NCI-H2196 (cell line): Measurements from ENCODE around the gene AGAP1.

ENCODE experiments used
- DNase-seq: peaks from one replicate; lab custom pipeline; 2025; ENCODE audit not compliant: unreplicated experiment; lab: John Stamatoyannopoulos, UW

Gene AGAP1

DNA sequence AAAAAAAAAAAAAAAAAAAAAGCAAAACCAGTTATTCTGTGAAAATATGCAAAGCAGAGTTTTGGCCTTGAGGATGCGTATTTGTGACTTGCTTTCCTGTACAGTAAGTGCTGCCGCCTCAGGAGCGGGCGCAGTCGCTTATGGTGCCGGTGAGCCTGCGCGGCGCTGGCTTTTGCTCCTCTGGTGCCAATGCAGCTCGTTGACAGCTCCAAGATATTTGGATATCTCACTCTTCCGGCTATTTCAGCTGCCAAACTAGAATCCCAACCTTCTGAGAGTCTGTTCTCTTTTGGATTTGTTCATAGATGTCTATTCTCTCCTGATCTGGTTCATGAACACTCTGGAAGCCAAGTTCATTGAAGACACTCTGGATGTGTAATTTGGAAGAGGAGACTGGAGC, 184.1 kb downstream of the AGAP1 start:
- no peak for DNase-seq

DNA sequence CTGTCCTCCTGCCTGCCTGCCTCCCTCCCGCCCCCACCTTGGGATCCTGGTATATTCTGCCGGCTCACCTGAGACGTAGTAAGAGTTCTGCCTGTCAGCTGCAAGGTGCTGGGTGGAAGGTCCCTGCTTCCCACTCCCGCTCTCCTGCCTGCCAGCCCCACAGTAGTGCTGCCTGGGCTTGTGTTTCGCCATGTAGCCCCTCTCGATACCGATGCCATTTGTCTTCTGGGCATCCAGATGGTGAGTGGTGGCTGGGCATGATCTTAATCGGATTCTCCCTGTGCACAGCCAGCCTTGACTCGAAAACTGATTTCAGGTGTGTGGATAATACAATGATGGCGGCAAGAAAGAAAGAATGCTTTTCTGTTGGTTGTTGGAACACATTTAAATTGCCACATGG, 184.9 kb downstream of the AGAP1 start:
- no peak for DNase-seq

DNA sequence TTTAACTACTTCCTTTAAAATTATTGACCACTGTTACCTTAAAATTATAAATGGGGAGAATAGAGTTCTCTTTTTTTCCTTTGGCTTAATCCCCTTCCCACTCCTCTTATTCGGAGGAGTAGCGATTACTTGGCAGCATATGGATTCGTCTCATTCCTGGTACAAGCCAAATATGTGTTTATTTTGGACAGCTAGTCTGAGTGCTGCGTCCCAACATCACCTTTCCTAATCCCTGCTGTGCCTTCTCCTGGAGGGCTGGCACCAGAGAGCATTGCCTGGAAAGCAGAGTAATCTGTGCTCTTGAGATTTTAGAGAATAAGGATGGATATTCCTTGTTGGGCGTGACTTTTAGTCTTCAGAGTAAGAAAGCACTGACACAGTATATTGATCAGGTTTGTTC, 185.6 kb downstream of the AGAP1 start:
- no peak for DNase-seq

DNA sequence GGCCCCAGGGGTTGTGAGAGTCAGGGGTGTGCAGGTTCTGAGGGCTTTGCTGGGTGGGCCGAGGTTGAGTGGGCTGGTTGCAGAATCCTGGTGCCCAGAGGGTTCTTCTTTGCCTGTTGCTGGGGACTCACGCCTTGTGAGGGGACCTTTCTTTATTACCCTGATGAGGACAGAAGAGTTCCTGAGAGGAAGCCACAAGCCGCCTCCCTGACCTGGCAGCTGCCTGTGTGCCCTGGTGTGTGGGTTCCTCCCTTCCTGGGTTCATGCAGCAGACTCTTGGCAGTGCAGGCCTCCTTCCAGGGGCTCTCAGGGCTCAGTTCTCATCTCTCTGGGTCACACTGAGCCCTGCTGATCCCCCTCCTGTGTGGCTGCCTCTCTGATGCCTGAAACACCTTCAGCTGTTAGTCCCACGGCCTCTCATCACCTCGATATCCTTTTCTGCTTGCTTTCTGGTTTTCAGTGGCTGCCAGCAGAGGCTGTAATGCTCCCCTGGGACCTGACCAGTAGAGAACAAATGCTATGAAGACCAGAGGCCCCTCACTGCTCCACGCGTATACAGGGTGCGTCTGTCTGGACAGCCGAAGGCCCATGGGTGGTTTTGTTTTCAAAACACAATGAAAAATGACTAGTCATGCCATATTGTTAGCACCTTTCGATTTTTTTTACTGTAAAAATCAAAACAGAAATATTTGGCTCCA, 191.3 kb downstream of the AGAP1 start:
- DNase-seq, result no peak

DNA sequence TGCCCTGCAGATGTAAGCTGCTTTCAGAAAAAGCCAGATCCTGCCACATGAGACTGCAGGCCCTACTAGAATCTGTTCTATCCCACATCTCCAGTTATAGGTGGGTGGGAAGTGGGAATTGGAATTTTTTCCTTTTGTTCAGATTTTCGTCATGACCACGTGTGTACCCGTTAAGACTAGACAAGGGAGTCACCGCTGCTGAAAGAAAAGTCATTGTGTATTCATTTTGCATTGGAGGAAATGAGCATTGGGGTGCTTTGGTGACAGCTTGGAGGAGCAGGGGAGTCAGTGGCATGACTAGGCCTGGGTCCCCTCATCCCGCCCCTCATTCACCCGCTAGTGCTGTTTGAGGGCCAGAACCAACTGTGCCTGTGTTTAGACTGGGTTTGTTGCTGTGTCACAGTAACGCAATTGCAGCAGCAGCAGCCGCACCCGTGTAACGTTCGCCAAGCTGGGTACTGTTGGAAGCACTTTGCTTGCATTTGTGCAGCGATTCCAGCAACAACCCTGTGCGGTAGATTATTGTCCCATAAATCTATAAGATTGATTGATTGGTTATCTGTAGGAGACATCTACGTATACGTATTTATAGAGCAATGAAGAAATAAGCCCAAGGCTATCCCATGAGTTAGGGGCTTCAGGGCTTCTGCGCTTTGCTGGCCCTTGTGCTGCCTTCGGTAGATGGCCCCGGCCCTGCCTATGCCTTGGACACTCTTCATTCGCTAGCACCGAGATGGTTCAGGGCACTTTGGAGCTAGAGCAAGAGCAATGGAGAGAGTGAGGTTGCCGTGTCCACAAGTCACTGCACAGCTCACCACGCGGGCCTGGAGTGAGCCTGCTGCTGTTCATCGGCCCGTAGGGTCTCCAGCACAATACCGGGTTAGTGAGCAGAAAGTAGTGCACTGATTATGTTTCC, 194.9 kb downstream of the AGAP1 start:
- DNase-seq, result no peak

DNA sequence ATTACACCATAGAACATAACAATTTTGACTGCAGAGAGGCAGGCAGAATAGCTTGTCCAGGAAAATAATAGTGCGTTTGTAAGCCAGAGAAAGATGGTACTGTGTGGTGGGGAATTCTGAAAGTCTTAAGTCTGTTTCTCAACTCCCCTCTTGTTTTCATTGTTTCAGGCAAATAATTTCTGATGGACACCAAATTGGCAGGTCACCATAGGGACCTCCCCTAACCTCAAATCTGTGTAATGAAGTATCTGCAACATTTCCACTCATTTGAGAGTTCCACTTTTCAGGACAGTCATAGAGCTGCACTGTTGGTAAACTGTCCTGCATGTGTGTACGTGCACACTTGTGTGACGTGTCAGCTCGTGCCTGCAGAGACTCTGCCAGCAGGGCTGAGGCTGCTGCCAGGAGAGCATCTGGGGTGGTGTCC, 195.6 kb downstream of the AGAP1 start:
- DNase-seq, result no peak

DNA sequence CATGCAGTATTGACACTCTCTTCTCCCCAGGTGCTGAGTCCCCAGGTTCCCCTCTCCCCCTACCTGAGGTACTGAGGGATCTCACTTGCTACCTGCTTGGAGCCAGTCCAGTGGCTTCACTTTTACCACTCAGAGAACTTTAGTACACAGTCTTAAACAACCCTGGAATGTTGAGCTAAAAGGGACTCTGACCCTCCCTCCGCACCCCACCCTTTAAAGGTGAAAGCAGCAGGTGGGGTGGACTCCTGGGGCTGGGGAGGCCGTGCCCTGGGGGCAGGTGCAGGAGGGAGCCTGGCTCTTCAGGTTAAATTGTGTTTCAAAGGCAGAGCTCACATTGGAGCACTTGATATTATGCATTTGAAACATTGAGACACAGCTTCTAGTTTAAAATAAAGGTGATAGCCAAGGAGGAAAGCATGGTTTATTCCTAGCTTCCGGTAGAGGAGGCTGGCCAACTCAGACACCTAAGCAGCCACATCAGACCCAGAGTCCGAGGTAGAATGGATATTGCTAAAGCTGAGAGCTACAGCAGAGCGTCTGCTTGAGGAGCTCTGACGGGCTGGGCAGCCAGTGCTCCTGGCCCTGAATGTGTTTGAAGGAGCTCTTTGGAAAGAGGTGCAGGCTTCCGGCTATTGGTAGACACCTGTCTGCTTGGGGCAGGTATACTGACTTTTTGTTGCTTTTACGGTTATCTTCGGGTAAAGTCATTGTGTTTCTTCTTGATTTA, 196.4 kb downstream of the AGAP1 start:
- no peak for DNase-seq

DNA sequence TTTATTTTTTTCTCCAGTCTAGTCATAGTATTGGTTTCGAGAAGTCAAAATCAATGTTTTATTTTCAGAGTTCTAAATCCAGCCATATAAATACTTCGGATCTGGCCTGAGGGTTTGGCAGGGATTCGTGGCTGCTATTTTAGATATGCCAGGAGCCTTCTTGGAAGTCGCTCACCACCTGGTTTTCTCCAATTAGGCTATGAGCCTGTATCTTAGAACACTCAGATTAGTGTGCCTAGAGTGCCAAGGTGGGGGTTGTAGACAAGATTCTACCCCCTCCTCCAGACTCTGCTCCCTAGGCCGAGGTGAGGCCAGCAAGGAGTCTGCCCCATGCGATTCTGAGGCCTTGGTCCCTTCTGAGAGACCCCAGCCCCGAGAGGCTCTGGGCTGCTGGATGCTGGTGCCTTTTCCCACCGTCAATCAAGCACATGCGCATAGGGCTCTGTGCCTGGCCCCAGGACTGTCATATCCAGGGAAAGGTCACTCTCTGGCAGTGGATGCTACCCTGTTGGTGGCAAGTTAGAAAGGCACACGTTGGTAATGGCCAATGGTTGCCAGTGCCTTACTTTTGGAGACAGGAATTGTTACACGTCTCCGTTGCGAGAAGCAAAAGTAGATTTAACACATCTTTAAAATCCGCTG, 197.1 kb downstream of the AGAP1 start:
- no peak for DNase-seq

DNA sequence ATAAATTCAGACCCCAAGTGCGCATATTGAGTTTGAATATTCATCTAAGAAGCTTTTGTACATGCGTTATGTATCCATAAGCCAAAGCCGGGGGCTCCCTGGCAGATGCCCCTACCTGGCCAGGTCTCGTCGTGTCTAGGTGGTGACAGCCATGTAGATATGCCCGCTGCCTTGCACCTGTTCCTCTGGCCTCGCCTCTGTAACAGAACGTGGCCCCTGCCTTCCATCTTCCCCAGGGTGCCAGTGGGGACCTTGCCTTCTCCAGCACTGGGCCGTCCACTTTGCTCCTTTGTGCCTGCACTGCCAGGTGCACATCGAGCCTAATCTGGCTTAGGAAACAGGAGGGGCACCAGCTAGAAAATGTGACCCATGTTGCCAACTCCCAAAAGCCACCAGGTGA, 198.2 kb downstream of the AGAP1 start:
- DNase-seq, result no peak

DNA sequence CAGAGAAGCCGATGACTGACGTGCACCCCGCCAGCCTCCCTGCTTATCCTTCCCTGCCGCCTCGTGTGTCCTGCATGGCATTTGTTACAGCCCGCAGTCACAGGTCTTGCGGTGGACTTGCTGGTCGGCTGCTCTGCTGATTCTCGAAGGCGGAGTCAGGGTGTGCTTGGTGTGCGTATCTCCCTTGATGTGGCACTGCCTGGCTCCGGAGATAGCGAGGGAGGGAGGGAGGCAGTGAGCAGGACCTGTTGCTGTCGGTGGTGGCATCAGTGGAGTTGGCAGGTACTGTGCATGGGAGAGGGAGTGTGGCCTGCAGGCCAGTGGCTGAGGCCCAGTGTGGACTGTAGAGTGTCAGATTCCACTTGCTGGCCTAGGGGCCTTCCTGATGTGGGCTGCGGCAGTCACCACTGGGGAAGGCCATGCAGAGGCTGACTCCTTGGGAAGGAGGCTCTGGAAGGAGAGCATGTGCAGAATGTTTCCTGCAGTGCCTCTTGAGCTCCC, 198.9 kb downstream of the AGAP1 start:
- no peak for DNase-seq

DNA sequence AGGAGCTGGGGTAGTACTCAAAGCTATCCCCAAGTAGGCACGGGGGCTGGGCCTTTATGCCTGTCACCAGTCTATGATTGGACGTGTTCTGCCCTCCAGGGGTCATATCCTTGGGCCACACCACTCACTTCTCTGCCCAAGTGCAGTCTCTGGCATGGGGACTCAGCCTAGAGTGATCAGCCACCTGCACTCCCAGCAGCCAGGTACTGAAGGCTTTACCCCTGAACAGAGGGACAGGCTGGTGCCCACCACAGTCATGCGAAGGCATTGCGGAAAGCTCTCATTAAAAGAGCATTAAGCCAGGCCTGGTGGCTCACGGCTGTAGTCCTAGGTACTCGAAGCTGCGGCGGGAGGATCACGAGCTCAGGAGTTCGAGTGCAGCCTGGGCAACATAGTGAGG, 199.4 kb downstream of the AGAP1 start:
- DNase-seq, result no peak

DNA sequence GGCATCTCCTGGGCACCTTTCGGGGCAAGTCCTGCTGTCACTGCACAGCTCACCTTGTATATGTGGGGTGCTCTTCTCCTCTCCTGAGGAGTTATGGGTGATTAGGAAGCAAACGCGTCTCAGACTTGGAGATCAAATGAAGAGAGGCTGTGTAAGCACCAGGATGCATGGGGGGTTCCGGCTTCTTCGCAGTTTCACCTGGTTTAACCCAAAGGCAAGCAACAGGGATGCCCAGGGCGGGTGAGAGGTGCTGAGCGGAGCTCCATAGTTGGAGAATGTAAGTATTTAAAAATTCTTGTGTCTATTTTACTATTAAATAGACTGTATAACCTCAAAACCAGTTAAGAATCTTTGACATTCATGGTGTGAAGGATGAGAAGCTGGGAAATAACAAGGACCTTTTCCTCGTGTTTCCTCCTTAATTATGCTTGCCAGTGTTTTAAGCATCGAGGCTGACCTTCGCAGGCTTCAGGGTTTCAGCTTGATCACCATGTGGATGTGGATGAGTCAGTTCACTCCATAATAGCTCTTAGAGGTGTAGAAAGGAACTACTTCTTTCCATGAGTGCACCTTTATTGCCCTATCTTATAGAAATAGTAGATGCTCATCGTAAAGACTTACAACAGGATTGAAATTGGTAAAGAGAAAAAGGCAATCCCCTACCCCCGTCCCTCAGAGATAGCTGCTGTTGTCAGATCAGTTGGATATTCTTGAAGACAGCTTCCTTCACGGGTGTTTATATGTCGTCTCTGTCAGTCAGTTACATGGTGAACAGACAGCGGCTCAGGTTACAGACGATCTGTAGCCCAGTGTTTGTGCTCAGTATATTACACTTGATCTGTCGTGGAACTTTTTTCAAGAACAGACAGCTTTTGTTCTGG, 201.1 kb downstream of the AGAP1 start:
- no peak for DNase-seq

DNA sequence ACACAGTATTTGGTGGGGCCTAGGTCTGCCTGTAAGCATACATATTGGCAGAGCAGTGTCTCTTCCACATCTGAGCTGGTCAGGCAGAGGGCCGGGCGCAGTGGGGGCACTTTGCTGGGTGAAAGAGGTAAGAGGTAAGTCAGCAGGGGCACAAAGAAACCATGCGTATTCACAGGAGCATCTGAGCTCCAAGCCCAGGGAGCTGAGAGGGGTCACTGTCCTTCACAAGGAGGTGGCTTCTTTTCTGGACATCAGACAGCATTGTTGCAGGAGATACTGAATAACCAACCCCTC, 201.7 kb downstream of the AGAP1 start:
- no peak for DNase-seq

DNA sequence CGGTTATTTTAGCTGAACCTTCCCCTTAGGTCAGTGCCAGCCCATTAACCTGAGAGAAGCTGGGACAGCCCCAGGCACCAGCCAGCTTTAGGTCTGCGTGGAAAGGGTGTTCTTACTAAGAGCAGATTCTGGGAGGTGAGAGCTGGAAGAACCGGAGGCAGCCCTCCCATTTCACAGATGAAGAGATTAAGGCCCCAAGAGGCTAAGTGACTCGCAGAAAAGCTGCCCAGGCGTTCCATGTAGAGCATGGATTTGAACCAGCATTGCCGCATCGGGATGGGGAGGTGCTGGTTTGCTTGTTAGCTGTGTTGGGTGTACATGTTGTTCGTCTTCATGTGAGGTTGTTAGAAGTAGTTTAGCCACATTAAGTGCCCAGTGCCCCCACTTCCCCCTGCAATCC, 203.2 kb downstream of the AGAP1 start:
- DNase-seq, result no peak

DNA sequence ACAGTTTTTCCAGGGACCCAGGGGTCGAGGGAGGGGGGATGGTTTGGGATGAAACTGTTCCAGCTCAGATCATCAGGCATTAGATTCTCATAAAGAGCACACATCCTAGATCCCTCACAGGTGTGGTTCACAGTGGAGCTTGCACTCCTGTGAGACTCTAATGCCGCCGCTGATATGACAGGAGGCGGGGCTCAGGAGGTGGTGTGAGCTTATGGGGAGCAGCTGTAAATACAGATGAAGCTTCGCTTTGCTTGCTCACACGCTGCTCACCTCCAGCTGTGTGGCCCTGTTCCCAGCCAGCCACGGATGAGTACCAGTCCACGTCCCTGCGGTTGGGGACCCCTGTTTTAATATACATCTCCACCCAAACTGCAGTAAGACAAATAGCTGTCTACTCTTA, 204.2 kb downstream of the AGAP1 start:
- no peak for DNase-seq

DNA sequence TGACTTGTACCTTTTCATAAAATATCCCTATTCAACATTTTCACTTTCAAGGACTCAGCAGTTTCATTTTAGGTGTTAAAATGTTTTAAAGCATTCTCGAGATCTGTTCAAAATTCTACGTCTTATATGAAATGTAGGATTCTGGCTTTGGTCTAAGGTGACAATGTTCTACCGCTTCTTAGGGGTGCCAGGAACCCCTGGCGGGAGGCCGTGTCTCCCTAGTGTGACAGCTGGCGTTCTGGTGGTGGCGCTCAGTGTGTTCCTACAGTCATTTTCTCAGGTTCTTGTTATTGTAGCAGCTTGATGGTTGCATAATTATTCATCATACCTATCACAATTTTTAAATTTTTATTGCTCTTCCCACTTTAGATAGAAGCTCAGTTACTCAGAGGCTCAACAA, 204.6 kb downstream of the AGAP1 start:
- no peak for DNase-seq

DNA sequence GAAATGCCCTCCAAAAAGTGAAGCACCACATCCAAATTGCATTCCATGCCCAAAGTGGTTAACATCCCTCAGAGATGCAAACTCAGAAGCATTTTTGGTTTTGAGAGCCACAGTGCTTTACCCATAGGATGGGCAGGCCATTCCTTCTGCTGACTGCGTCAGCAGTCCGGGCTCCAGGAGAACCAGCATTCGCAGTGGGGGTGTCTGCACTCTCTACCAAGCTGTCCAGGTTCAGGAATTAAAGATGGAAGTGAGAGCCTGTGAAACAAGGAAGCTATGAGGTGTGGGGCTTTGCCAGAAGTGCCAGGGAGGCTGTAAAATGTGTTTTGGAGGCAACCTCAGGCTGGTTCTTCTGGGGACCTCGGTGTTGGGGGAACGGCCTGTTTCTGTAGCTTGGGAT, 205.7 kb downstream of the AGAP1 start:
- DNase-seq, result no peak

DNA sequence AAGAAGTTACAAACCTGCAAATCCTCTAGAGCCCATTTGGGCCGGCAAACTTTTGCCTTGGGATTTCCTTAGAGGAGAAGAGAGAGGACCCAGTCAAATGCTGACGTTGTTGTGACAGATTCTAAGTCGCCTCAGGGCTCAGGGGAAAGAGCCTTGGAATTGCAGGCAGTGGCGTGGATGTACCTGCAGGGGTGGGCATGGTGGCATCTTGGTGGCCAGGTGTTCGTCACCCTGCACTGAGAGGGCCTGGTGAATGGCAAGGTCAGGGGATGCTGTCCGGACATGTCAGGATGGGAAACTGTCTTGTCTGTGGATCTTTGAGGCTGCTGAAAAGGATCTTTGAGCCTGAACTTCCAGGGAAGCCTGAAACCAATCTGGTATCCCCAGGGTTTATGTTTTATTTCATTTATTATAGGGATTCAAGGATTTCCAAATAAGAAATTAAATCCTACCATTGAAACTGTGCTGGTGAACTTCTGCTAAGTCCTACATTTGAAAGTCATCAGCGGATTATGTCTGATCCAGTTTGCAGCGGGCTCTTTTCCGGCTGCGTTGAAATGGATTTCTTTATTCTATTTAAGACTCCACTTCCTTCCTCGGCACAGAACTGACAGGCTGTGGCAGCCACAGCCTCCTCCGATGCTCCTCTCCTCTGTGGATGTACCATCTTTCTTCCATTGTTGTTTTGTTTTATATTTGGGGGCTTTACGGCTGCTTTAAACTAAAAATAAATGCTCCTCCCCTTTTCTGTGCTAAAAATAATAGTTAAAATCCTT, 207.6 kb downstream of the AGAP1 start:
- DNase-seq, result no peak

DNA sequence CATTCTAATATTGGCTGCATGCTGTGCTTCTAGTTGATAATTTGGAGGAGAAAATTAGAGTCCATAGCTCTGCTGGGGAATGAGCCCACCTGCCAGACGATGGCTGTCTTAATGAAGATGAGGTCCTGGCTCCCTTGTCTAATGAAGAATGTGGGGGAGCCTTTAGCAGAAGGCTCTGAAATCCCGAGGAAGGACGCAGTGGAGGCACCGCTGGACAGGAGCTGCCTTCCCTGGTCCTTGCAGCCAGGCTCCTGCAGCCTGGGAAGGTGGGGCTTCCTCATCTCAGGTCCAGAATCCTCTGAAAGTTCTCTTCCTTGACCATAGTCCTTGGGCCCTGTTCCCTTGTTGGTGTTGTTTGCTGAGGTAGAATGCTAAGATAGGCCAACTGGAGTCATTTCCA, 208.3 kb downstream of the AGAP1 start:
- DNase-seq, result no peak
